WTC11 (cell line): ENCODE data around the gene GUCY2D. TPM values are rescaled to one million over a fixed set of nuclear protein-coding genes. Genes with fewer than 3 reads are reported as not detected.

Experiments used
- ARID4B ChIP-seq: sonication (generic); formaldehyde crosslinking; IDR thresholded peaks from 2 replicates; pipeline ENCODE4 v1.8.0; 2023; ENCODE audit warnings: missing genetic modification reagents, mild to moderate bottlenecking, borderline replicate concordance
- ATF1 ChIP-seq: sonication (generic); formaldehyde crosslinking; IDR thresholded peaks from 2 replicates; pipeline ENCODE4 v1.8.1; 2023; ENCODE audit warnings: mild to moderate bottlenecking, moderate library complexity, missing genetic modification reagents
- FOXP1 ChIP-seq: sonication (generic); formaldehyde crosslinking; IDR thresholded peaks from 2 replicates; pipeline ENCODE4 v1.8.0; 2022; ENCODE audit warnings: missing genetic modification reagents, mild to moderate bottlenecking, moderate library complexity, borderline replicate concordance
- HMGA2 ChIP-seq: fragments of 250-450 bp; sonication (Bioruptor Pico); IDR thresholded peaks from 2 replicates; pipeline ENCODE4 v1.4.0; 2021; ENCODE audit warnings: mild to moderate bottlenecking, moderate library complexity
- IRF1 ChIP-seq: sonication (generic); formaldehyde crosslinking; IDR thresholded peaks from 2 replicates; pipeline ENCODE4 v1.8.0; 2023; ENCODE audit warnings: missing genetic modification reagents
- PRRX2 ChIP-seq: fragments of 250-450 bp; sonication (Bioruptor Pico); IDR thresholded peaks from 2 replicates; pipeline ENCODE4 v1.8.0; 2021; ENCODE audit warnings: mild to moderate bottlenecking
- ZMAT4 ChIP-seq: fragments of 250-450 bp; sonication (Bioruptor Pico); IDR thresholded peaks from 2 replicates; pipeline ENCODE4 v1.9.0; 2021; ENCODE audit warnings: mild to moderate bottlenecking
- ZSCAN18 ChIP-seq: fragments of 250-450 bp; sonication (Bioruptor Pico); IDR thresholded peaks from 2 replicates; pipeline ENCODE4 v2.1.2; 2022; ENCODE audit warnings: mild to moderate bottlenecking, moderate library complexity
- total RNA-seq: library from RNA; stranded (reverse); gene quantifications from 3 replicates; pipeline ENCODE4 v1.2.3, GENCODE V29; 2021

The GUCY2D gene
- total RNA-seq, 1 experiment from 2014 or later, result 0.87 TPM

- TF ChIP-seq FOXP1 (CRISPR knock-in tag), result no peak
- TF ChIP-seq IRF1 (CRISPR knock-in tag), result no peak
- TF ChIP-seq ATF1 (CRISPR knock-in tag), result no peak
- no peak for TF ChIP-seq PRRX2
- TF ChIP-seq ARID4B (CRISPR knock-in tag), result no peak
- no peak for TF ChIP-seq HMGA2
- no peak for TF ChIP-seq ZSCAN18 (CRISPR knock-in tag)
- no peak for TF ChIP-seq ZMAT4
Observed at GRCh38 chr17:8069587-8069860, 67.1 kb downstream of the GUCY2D start (continued).

Other genes with a start within 250 kb of the GUCY2D start
- 13.2 to 16.1 TPM (median 15.8 TPM) in 3 replicates for gene KDM6B, start 168.4 kb upstream of the GUCY2D start, total RNA-seq
- gene TMEM88, start 147.5 kb upstream of the GUCY2D start, total RNA-seq, result 2.9 to 3.9 TPM (median 3.6 TPM) in 3 replicates
- gene NAA38, start 145.1 kb upstream of the GUCY2D start, total RNA-seq, result 41.8 to 46.3 TPM (median 43.4 TPM) in 3 replicates
- gene CYB5D1, start 144.6 kb upstream of the GUCY2D start, total RNA-seq, result 14.0 to 15.2 TPM (median 14.3 TPM) in 3 replicates
- 38.9 to 42.0 TPM (median 39.5 TPM) in 3 replicates for gene CHD3, start 113.8 kb upstream of the GUCY2D start, total RNA-seq
- 0.83 to 1.8 TPM (median 0.94 TPM) in 3 replicates for gene RNF227, start 86.3 kb upstream of the GUCY2D start, total RNA-seq
- 3.2 to 6.7 TPM (median 6.5 TPM) in 3 replicates for gene KCNAB3, start 72.8 kb upstream of the GUCY2D start, total RNA-seq
- 99.7 to 135 TPM (median 125 TPM) in 3 replicates for gene TRAPPC1, start 70.7 kb upstream of the GUCY2D start, total RNA-seq
- 37.0 to 39.7 TPM (median 38.5 TPM) in 3 replicates for gene CNTROB, start 70.4 kb upstream of the GUCY2D start, total RNA-seq
- gene ALOX15B, start 36.4 kb downstream of the GUCY2D start, total RNA-seq, result 0.22 to 0.87 TPM (median 0.73 TPM) in 3 replicates
- gene ALOX12B, start 85.1 kb downstream of the GUCY2D start, total RNA-seq, result 0.72 to 1.8 TPM (median 0.82 TPM) in 3 replicates
- gene ALOXE3, start 115.9 kb downstream of the GUCY2D start, total RNA-seq, result 0.48 to 0.81 TPM (median 0.62 TPM) in 3 replicates
- gene HES7, start 121.5 kb downstream of the GUCY2D start, total RNA-seq, result 3.1 to 3.9 TPM (median 3.7 TPM) in 3 replicates
- 30.6 to 46.9 TPM (median 34.0 TPM) in 3 replicates for gene PER1, start 149.8 kb downstream of the GUCY2D start, total RNA-seq
- 24.1 to 27.4 TPM (median 24.3 TPM) in 3 replicates for gene VAMP2, start 160.3 kb downstream of the GUCY2D start, total RNA-seq
- 11.3 to 17.2 TPM (median 11.9 TPM) in 3 replicates for gene TMEM107, start 173.8 kb downstream of the GUCY2D start, total RNA-seq
- 5.0 to 5.6 TPM (median 5.1 TPM) in 3 replicates for gene BORCS6, start 187.6 kb downstream of the GUCY2D start, total RNA-seq
- 180 to 215 TPM (median 183 TPM) in 3 replicates for gene AURKB, start 208.0 kb downstream of the GUCY2D start, total RNA-seq
- gene CTC1, start 245.4 kb downstream of the GUCY2D start, total RNA-seq, result 36.1 to 42.5 TPM (median 40.4 TPM) in 3 replicates
- gene PFAS, start 246.7 kb downstream of the GUCY2D start, total RNA-seq, result 229 to 246 TPM (median 229 TPM) in 3 replicates